Peyer's patch (tissue), 4 donors: Measurements from ENCODE around the gene MYO3A.

Experiments
- POLR2A ChIP-seq, 2 donors: fragments of 450-650 bp; IDR thresholded peaks; one replicate each; pipeline ENCODE4 v1.5.1; 2017; ENCODE audit warnings: antibody characterized with exemption in 2 of 2, mild to moderate bottlenecking in 2 of 2, moderate library complexity in 2 of 2
- TF ChIP-seq, protein P1 (sequence below), 6 experiments: fragments of 450-650 bp in 4 of 6; fragments of 200-600 bp in 2 of 6; sonication (generic) in 1 of 6; IDR thresholded peaks; one replicate each; pipeline ENCODE4 v1.5.1; 2017 to 2019; ENCODE audit warnings: antibody characterized with exemption in 6 of 6, mild to moderate bottlenecking in 3 of 6, moderate library complexity in 1 of 6

DNA sequence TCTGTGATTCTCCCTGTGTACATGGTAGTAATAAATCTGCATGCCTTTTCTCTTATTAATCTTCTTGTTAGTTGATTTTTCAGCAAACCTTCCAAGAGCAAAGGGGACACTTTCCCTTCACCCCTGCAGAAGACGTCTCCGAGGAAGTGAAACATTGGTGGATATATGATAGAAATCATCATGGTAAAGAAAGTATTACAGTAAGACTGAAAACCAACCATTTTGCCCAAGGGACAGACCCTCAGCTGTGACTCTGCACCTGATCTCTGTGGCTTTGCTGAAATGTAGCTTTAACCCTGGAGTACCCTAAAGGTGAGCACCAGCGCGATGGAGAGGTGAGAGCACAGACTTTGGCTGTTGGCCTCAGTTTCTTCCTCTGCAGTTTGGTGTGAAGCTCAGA is 32.8 kb upstream of the MYO3A start:
- no peak for TF ChIP-seq POLR2A (IDR thresholded peaks at IDR 0.05)
- TF ChIP-seq, protein P1, sequence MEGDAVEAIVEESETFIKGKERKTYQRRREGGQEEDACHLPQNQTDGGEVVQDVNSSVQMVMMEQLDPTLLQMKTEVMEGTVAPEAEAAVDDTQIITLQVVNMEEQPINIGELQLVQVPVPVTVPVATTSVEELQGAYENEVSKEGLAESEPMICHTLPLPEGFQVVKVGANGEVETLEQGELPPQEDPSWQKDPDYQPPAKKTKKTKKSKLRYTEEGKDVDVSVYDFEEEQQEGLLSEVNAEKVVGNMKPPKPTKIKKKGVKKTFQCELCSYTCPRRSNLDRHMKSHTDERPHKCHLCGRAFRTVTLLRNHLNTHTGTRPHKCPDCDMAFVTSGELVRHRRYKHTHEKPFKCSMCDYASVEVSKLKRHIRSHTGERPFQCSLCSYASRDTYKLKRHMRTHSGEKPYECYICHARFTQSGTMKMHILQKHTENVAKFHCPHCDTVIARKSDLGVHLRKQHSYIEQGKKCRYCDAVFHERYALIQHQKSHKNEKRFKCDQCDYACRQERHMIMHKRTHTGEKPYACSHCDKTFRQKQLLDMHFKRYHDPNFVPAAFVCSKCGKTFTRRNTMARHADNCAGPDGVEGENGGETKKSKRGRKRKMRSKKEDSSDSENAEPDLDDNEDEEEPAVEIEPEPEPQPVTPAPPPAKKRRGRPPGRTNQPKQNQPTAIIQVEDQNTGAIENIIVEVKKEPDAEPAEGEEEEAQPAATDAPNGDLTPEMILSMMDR (IDR thresholded peaks at IDR 0.05), result no peak
